ENCODE results near the gene MRPL49.
A peak's percentile ranks its signal among the peaks of the same experiment; 100 is the strongest.

DNA sequence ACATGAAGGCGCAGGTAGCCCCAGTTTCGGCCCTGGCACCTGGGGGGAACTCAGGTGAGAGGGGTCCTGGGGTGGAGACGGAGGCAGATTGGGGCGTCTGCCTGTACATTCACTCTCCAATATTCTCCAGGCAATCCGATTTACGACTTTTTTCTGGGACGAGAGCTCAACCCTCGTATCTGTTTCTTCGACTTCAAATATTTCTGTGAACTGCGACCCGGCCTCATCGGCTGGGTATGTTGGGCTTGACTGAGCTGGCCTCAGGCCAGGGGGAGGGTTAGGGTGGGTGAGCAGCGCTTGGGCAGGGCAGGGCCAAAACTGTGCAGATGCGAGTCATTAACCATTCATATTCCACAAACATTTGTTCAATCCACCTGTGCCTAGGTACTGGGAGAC is 8.8 kb upstream of the MRPL49 start:
- TF ChIP-seq POLR2A (IDR thresholded peaks at IDR 0.05), result no peak
- peak in 1 of 5 experiments; percentile 9 for TF ChIP-seq CTCF (IDR thresholded peaks at IDR 0.05)
